Neutrophil (primary cell): ENCODE data around the gene MRPL16.

Source experiments
- H3K27ac ChIP-seq: fragments of 200-600 bp; sonication (generic); 2 replicates; pipeline ENCODE4 v1.5.1; 2016; ENCODE audit warnings: mild to moderate bottlenecking, moderate library complexity
- H3K27me3 ChIP-seq: fragments of 200-600 bp; sonication (generic); 2 replicates; pipeline ENCODE4 v1.6.0; 2016; ENCODE audit warnings: mild to moderate bottlenecking
- H3K36me3 ChIP-seq: fragments of 200-600 bp; sonication (generic); 2 replicates; pipeline ENCODE4 v1.5.1; 2017
- H3K4me1 ChIP-seq, 2 experiments: fragments of 200-600 bp in 1 of 2; sonication (generic) in 1 of 2; 1 replicate in 1 of 2; 2 replicates in 1 of 2; pipeline versions ENCODE4 v1.5.1 to v1.6.1; 2013 to 2016; ENCODE audit warnings: low read depth in 1 of 2, low read length in 1 of 2, mild to moderate bottlenecking in 1 of 2, moderate library complexity in 1 of 2; ENCODE audit not compliant: control insufficient read depth in 1 of 2, insufficient read depth in 1 of 2
- H3K4me3 ChIP-seq, 2 experiments: fragments of 200-600 bp in 1 of 2; sonication (generic) in 1 of 2; 1 replicate in 1 of 2; 2 replicates in 1 of 2; pipeline ENCODE4 v1.5.1; 2013 to 2016; ENCODE audit warnings: low read depth in 1 of 2, low read length in 1 of 2, mild to moderate bottlenecking in 1 of 2, moderate library complexity in 1 of 2
- H3K9me3 ChIP-seq: fragments of 200-600 bp; sonication (generic); 2 replicates; pipeline ENCODE4 v1.5.1; 2016
- TF ChIP-seq, protein P1 (sequence below): fragments of 200-600 bp; sonication (generic); IDR thresholded peaks from 2 replicates; pipeline ENCODE4 v1.5.1; 2016; ENCODE audit warnings: antibody characterized with exemption

MRPL16 gene

DNA sequence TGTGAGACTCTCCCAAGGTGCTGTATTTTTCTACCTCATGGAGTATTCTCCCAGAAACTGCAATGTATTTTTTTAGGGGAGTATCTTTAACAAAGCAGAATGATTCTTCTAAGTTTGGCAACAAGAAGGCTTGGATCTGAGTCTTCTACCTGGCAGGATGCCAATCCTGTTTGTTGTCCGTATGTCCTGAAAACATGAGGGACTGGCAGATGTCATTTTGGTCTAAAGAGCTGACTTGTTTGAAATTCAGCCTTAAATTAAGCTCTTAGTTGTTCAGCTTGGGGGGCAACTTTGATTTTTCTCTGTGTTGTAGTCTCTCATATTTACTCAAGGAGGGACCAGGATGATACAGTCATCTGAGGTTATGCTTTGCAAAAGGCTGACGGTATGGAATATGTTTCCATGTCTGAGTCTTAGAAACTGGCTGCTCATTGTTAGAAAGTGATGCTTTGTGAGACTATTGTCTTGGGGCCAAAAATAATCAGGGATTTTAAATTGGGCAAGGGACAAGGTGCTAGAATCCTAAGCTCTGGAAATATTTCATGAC lies 9.3 kb downstream of the MRPL16 start:
- Histone ChIP-seq H3K4me1 (peaks cover 0 to 3% of the 10 kb centered on the region in 2 experiments), H3K4me3 (no peak overlapping the region), H3K9me3 (no peaks in the 10 kb centered on the region), H3K27ac (peak overlapping the region; percentile 60), H3K36me3 (peaks cover 100% of the 10 kb centered on the region), H3K27me3 (no peaks in the 10 kb centered on the region)
- TF ChIP-seq, protein P1, sequence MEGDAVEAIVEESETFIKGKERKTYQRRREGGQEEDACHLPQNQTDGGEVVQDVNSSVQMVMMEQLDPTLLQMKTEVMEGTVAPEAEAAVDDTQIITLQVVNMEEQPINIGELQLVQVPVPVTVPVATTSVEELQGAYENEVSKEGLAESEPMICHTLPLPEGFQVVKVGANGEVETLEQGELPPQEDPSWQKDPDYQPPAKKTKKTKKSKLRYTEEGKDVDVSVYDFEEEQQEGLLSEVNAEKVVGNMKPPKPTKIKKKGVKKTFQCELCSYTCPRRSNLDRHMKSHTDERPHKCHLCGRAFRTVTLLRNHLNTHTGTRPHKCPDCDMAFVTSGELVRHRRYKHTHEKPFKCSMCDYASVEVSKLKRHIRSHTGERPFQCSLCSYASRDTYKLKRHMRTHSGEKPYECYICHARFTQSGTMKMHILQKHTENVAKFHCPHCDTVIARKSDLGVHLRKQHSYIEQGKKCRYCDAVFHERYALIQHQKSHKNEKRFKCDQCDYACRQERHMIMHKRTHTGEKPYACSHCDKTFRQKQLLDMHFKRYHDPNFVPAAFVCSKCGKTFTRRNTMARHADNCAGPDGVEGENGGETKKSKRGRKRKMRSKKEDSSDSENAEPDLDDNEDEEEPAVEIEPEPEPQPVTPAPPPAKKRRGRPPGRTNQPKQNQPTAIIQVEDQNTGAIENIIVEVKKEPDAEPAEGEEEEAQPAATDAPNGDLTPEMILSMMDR = no peak

DNA sequence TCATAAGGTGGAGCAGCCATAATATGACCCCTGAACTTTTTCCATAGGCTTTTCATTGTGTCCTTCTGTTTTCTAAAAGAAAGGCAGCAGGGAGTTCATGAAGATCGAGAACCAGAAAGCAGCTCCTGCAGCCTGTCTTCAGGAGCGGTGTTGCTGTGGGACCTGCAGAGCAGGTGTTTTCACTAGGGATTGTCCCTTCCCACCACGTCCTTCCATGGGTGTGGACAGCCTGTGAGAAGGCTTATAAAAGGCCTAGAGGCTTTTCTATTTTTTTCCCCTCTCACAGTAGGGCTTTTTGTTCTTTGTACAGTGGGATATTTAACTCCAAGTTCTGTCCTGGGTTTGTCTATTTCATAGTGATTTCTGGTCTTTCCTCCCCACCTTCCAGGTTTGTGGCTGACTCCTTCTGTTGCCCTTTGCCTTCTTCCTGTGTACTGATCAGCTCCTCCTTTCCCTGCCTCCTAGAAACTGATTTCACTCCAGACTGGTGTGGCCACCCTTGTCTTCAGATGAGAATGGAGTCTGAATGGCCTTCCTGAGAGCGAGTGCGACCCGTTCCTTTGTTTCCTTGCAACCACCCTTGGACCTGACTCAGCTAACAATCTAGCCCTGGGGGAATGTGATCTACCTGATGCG lies 10.1 kb downstream of the MRPL16 start:
- peak overlapping the region; percentile 60 for H3K27ac ChIP-seq
- H3K9me3 ChIP-seq = no peaks in the 10 kb centered on the region
- TF ChIP-seq, protein P1 = no peak
- peaks cover 100% of the 10 kb centered on the region for H3K36me3 ChIP-seq
- no peaks in the 10 kb centered on the region for H3K27me3 ChIP-seq
- H3K4me3 ChIP-seq = no peak overlapping the region
- H3K4me1 ChIP-seq = peaks cover 0 to 3% of the 10 kb centered on the region in 2 experiments

DNA sequence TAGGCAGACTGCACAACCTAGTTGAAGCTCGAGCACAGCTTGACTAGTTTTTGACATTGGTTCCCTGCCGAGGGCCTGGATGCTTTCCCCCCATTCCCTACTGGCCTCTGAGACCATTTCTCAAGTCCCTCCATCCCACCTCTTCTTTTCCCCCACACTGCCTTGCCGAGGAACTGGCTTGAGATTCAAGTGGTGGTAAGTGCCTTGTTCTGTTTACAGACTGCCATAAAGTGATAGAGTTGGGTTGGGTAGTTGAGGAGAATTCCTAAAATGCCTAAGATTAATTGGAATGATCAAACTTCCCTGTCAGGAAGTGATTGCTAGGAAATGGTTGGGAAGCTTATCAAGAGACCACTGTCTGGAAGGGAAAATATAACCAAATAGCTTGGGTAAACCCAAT lies 16.2 kb downstream of the MRPL16 start:
- Histone ChIP-seq H3K9me3 (no peaks in the 10 kb centered on the region), H3K27me3 (no peaks in the 10 kb centered on the region), H3K4me1 (no peaks in the 10 kb centered on the region), H3K27ac (no peak overlapping the region), H3K36me3 (peaks cover 100% of the 10 kb centered on the region), H3K4me3 (no peak overlapping the region)
- TF ChIP-seq, protein P1 = no peak

DNA sequence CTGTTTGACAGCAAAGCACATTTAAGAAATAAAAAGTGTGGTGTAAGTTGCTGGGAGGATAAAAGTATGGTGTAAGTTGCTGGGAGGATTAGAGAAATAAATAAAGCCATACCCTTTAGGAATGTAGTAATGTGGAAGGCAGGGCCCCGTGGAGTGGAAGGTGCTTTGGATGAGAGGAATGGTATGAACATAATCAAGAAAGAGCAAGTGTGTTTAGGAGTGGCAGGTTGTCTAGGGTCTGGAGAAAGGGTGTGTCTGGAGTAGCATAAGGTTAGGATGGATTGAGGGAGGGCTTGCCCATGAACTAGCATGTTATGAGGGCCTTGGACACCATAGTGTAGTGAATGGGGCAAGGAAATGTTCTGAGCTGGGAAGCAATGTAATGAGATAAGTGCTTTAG lies 18.1 kb downstream of the MRPL16 start:
- no peaks in the 10 kb centered on the region for H3K9me3 ChIP-seq
- H3K27me3 ChIP-seq = no peaks in the 10 kb centered on the region
- TF ChIP-seq, protein P1 = no peak
- H3K36me3 ChIP-seq = peaks cover 100% of the 10 kb centered on the region
- no peak overlapping the region for H3K4me3 ChIP-seq
- H3K4me1 ChIP-seq = peaks cover 0 to 2% of the 10 kb centered on the region in 2 experiments
- H3K27ac ChIP-seq = no peak overlapping the region

DNA sequence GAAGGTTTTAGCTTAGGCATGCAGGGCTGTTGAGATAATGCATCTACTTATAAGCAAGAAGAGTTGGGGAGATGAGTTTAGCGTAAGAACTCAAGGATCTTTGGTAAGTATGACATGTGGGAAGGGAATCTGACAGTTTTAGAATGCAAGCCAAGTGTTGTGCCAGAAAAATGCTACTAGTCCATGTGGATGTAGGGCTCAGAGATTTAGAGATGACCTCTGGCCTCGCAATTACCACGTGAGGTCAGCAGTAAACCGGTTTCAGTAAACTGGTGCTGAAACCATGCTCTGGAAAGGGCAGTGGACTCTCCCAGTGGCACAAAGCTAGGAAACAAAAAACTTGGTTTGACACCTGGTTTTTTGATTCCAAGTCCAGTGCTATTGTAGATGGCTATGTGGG lies 18.9 kb downstream of the MRPL16 start:
- H3K36me3 ChIP-seq = peaks cover 99% of the 10 kb centered on the region
- H3K9me3 ChIP-seq = no peaks in the 10 kb centered on the region
- TF ChIP-seq, protein P1 = no peak
- peaks cover 7 to 11% of the 10 kb centered on the region in 2 experiments for H3K4me1 ChIP-seq
- H3K27me3 ChIP-seq = no peaks in the 10 kb centered on the region
- H3K27ac ChIP-seq = no peak overlapping the region
- no peak overlapping the region for H3K4me3 ChIP-seq
